ENCODE results near the gene COL13A1. TPM values are rescaled to one million over a fixed set of nuclear protein-coding genes. Genes with fewer than 3 reads are reported as not detected.

COL13A1 gene
- total RNA-seq, 1 donor from 2014 or later: 4.9 TPM

GRCh38 chr10:69906425-69906824 is 104.7 kb downstream of the COL13A1 start:
- DNase-seq (ENCODE audit: low spot score): no peak

GRCh38 chr10:69907517-69907916 is 105.8 kb downstream of the COL13A1 start:
- no peak for DNase-seq (ENCODE audit: low spot score)

GRCh38 chr10:69908124-69908523 is 106.4 kb downstream of the COL13A1 start:
- no peak for DNase-seq (ENCODE audit: low spot score)

- DNase-seq (ENCODE audit: low spot score): no peak
Measured at GRCh38 chr10:69910561-69910960, 108.9 kb downstream of the COL13A1 start.

- DNase-seq (ENCODE audit: low spot score): peak; percentile 73
Measured at GRCh38 chr10:69911613-69912528, 110.2 kb downstream of the COL13A1 start.

- peak; percentile 54 for DNase-seq (ENCODE audit: low spot score)
Measured at GRCh38 chr10:69912589-69912988, 110.9 kb downstream of the COL13A1 start.

- no peak for DNase-seq (ENCODE audit: low spot score)
Measured at GRCh38 chr10:69913606-69914382, 112.1 kb downstream of the COL13A1 start.

GRCh38 chr10:69914398-69915214 is 112.9 kb downstream of the COL13A1 start:
- peak; percentile 68 for DNase-seq (ENCODE audit: low spot score)

GRCh38 chr10:69915215-69915560 is 113.5 kb downstream of the COL13A1 start:
- no peak for DNase-seq (ENCODE audit: low spot score)

GRCh38 chr10:69916118-69916517 is 114.4 kb downstream of the COL13A1 start:
- DNase-seq (ENCODE audit: low spot score): no peak

GRCh38 chr10:69918036-69918435 is 116.3 kb downstream of the COL13A1 start:
- no peak for DNase-seq (ENCODE audit: low spot score)

GRCh38 chr10:69919250-69919649 is 117.5 kb downstream of the COL13A1 start:
- DNase-seq (ENCODE audit: low spot score): no peak

GRCh38 chr10:69925111-69925510 is 123.4 kb downstream of the COL13A1 start:
- no peak for DNase-seq (ENCODE audit: low spot score)

GRCh38 chr10:69928339-69928738 is 126.6 kb downstream of the COL13A1 start:
- no peak for DNase-seq (ENCODE audit: low spot score)

GRCh38 chr10:69929575-69929974 is 127.9 kb downstream of the COL13A1 start:
- DNase-seq (ENCODE audit: low spot score): no peak

- DNase-seq (ENCODE audit: low spot score): no peak
Measured at GRCh38 chr10:69934768-69935167, 133.1 kb downstream of the COL13A1 start.

- DNase-seq (ENCODE audit: low spot score): no peak
Measured at GRCh38 chr10:69936091-69936490, 134.4 kb downstream of the COL13A1 start.

GRCh38 chr10:69938541-69938991 is 136.9 kb downstream of the COL13A1 start:
- no peak for DNase-seq (ENCODE audit: low spot score)

GRCh38 chr10:69939061-69939460 is 137.4 kb downstream of the COL13A1 start:
- DNase-seq (ENCODE audit: low spot score): no peak

GRCh38 chr10:69939481-69939880 is 137.8 kb downstream of the COL13A1 start:
- DNase-seq (ENCODE audit: low spot score): no peak

GRCh38 chr10:69941730-69942129 is 140.0 kb downstream of the COL13A1 start:
- DNase-seq (ENCODE audit: low spot score): no peak

GRCh38 chr10:69943292-69943820 is 141.7 kb downstream of the COL13A1 start:
- no peak for DNase-seq (ENCODE audit: low spot score)

Data from ureter (tissue), 1 donor.